ENCODE measurements around the gene ETV3.
"Not testable (repeated sequence)": the region's sequence is repeated elsewhere in the genome, so short reads cannot be mapped to it uniquely, and the experiment has no call there.

The ETV3 gene

GRCh38 chr1:157138220-157139051 lies at the start of gene ETV3:
TSS of gene ETV3 (minus strand) at chr1:157138395. CDS start at chr1:157136352, 2,043 bp downstream.
- DNase-seq (ENCODE audit: low spot score), result peak; percentile 93

GRCh38 chr1:157186281-157186992 lies 48.2 kb upstream of the ETV3 start:
- DNase-seq (ENCODE audit: low spot score), result no peak

GRCh38 chr1:157183870-157184269 lies 45.7 kb upstream of the ETV3 start:
- no peak for DNase-seq (ENCODE audit: low spot score)

GRCh38 chr1:157182371-157182770 lies 44.2 kb upstream of the ETV3 start:
- not testable (repeated sequence) for DNase-seq (ENCODE audit: low spot score)

- DNase-seq (ENCODE audit: low spot score), result no peak
Observed at GRCh38 chr1:157181790-157182189, 43.6 kb upstream of the ETV3 start.

GRCh38 chr1:157181258-157181657 lies 43.1 kb upstream of the ETV3 start:
- no peak for DNase-seq (ENCODE audit: low spot score)

GRCh38 chr1:157178490-157178889 lies 40.3 kb upstream of the ETV3 start:
- no peak for DNase-seq (ENCODE audit: low spot score)

- DNase-seq (ENCODE audit: low spot score), result no peak
Observed at GRCh38 chr1:157177733-157178394, 39.7 kb upstream of the ETV3 start.

GRCh38 chr1:157176591-157177121 lies 38.5 kb upstream of the ETV3 start:
- DNase-seq (ENCODE audit: low spot score), result no peak

- DNase-seq (ENCODE audit: low spot score), result no peak
Observed at GRCh38 chr1:157176016-157176415, 37.8 kb upstream of the ETV3 start.

- no peak for DNase-seq (ENCODE audit: low spot score)
Observed at GRCh38 chr1:157173900-157174410, 35.8 kb upstream of the ETV3 start.

- not testable (repeated sequence) for DNase-seq (ENCODE audit: low spot score)
Observed at GRCh38 chr1:157173241-157173640, 35.0 kb upstream of the ETV3 start.

- DNase-seq (ENCODE audit: low spot score), result not testable (repeated sequence)
Observed at GRCh38 chr1:157172591-157172990, 34.4 kb upstream of the ETV3 start.

GRCh38 chr1:157171903-157172503 lies 33.8 kb upstream of the ETV3 start:
- DNase-seq (ENCODE audit: low spot score), result not testable (repeated sequence)

GRCh38 chr1:157170677-157171515 lies 32.7 kb upstream of the ETV3 start:
- DNase-seq (ENCODE audit: low spot score), result peak; percentile 42

GRCh38 chr1:157168015-157168414 lies 29.8 kb upstream of the ETV3 start:
- no peak for DNase-seq (ENCODE audit: low spot score)

- DNase-seq (ENCODE audit: low spot score), result no peak
Observed at GRCh38 chr1:157167437-157167836, 29.2 kb upstream of the ETV3 start.

- DNase-seq (ENCODE audit: low spot score), result no peak
Observed at GRCh38 chr1:157166590-157166989, 28.4 kb upstream of the ETV3 start.

GRCh38 chr1:157163273-157164127 lies 25.3 kb upstream of the ETV3 start:
- peak; percentile 77 for DNase-seq (ENCODE audit: low spot score)

- DNase-seq (ENCODE audit: low spot score), result no peak
Observed at GRCh38 chr1:157162345-157162744, 24.1 kb upstream of the ETV3 start.
